GM12873 (cell line): ENCODE measurements around the gene CDY2A.
"Not testable (repeated sequence)": the region's sequence is repeated elsewhere in the genome, so short reads cannot be mapped to it uniquely, and the experiment has no call there.

ENCODE experiments used
- TF ChIP-seq, protein P1 (sequence below): IDR thresholded peaks from 2 replicates; pipeline ENCODE4 v1.5.1; 2012; ENCODE audit warnings: low read depth, mild to moderate bottlenecking, moderate library complexity, low read length, control low read depth; ENCODE audit not compliant: insufficient read depth; ENCODE audit errors: missing control alignments

CDY2A gene, protein sequence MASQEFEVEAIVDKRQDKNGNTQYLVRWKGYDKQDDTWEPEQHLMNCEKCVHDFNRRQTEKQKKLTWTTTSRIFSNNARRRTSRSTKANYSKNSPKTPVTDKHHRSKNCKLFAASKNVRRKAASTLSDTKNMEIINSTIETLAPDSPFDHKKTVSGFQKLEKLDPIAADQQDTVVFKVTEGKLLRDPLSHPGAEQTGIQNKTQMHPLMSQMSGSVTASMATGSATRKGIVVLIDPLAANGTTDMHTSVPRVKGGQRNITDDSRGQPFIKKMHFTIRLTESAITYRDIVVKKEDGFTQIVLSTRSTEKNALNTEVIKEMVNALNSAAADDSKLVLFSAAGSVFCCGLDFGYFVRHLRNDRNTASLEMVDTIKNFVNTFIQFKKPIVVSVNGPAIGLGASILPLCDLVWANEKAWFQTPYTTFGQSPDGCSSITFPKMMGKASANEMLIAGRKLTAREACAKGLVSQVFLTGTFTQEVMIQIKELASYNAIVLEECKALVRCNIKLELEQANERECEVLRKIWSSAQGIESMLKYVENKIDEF

DNA sequence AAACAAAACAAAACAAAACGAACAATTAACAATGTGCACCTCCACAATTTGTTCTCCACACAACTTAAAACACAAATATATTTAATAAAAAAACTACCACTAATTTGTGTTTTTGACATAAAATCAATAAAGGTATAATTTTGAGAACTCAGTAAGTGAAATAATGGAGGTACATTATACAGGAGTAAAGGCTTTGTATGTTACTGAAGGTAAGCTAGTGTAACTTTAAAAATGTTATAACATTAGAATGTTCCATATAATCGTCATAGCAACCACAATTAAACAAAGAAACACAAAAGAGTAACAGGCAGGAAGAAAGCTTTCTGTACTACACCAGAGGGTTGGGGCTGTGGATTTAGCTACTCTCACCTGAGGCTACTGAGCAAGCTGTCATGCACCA, at the start of gene CDY2A:
Gene CDY2A (plus strand): TSS at position 301 of the 400 bp plus-strand sequence. CDS start 328 bp downstream, outside the sequence.
- TF ChIP-seq, protein P1, sequence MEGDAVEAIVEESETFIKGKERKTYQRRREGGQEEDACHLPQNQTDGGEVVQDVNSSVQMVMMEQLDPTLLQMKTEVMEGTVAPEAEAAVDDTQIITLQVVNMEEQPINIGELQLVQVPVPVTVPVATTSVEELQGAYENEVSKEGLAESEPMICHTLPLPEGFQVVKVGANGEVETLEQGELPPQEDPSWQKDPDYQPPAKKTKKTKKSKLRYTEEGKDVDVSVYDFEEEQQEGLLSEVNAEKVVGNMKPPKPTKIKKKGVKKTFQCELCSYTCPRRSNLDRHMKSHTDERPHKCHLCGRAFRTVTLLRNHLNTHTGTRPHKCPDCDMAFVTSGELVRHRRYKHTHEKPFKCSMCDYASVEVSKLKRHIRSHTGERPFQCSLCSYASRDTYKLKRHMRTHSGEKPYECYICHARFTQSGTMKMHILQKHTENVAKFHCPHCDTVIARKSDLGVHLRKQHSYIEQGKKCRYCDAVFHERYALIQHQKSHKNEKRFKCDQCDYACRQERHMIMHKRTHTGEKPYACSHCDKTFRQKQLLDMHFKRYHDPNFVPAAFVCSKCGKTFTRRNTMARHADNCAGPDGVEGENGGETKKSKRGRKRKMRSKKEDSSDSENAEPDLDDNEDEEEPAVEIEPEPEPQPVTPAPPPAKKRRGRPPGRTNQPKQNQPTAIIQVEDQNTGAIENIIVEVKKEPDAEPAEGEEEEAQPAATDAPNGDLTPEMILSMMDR: not testable (repeated sequence)
